GM13977 (cell line): ENCODE measurements around the gene IRF2.
A peak's percentile ranks its signal among the peaks of the same experiment; 100 is the strongest.

Experiments used
- DNase-seq: peaks from one replicate; pipeline ENCODE4 v3.0.0; 2012; ENCODE audit warnings: low spot score
- CTCF ChIP-seq: IDR thresholded peaks from 2 replicates; pipeline ENCODE4 v1.5.1; 2012; ENCODE audit warnings: mild to moderate bottlenecking, control low read depth; ENCODE audit not compliant: insufficient read depth; ENCODE audit errors: extremely low read depth, missing control alignments
- in situ Hi-C: fragments of 300-500 bp; cut with MboI; formaldehyde crosslinking; loops from one replicate; pipeline ENCODE4 v1.12.0; 2022; ENCODE audit warnings: low sequenced_read_pairs, low pct_unique_long_range_greater_than_20kb, mixed read lengths, inconsistent platforms; ENCODE audit not compliant: unreplicated experiment

IRF2 gene

GRCh38 chr4:184387351-184387750, 87.0 kb downstream of the IRF2 start:
- in situ Hi-C loops, result no loop called here
- TF ChIP-seq CTCF, result no peak

GRCh38 chr4:184386271-184386781, 88.0 kb downstream of the IRF2 start:
- in situ Hi-C loops, result no loop called here
- no peak for DNase-seq
- TF ChIP-seq CTCF, result no peak

More at GRCh38 chr4:184387351-184387750, 87.0 kb downstream of the IRF2 start:
- DNase-seq, result peak; percentile 39

- no peak for TF ChIP-seq CTCF
- DNase-seq, result no peak
- in situ Hi-C loops, result no loop called here
These were observed 88.6 kb downstream of the IRF2 start for GRCh38 chr4:184385705-184386141.

GRCh38 chr4:184384810-184385557, 89.4 kb downstream of the IRF2 start:
- no peak for TF ChIP-seq CTCF
- DNase-seq, result peak; percentile 19
- in situ Hi-C loops, result no loop called here

GRCh38 chr4:184384056-184384809, 90.1 kb downstream of the IRF2 start:
- in situ Hi-C loops, result no loop called here
- no peak for TF ChIP-seq CTCF
- DNase-seq, result peak; percentile 33

- in situ Hi-C loops, result no loop called here
- TF ChIP-seq CTCF, result no peak
- DNase-seq, result no peak
These were observed 90.8 kb downstream of the IRF2 start for GRCh38 chr4:184383497-184384055.
